SIG-M5 treated with dmso at 0.1 percent for 504 hours (cell line): Measurements from ENCODE around the gene DUOXA2.
A peak's percentile ranks its signal among the peaks of the same experiment; 100 is the strongest.
"Not testable (repeated sequence)": the region's sequence is repeated elsewhere in the genome, so short reads cannot be mapped to it uniquely, and the experiment has no call there.

Experiments used
- DNase-seq: peaks from one replicate; lab custom pipeline; 2025; ENCODE audit not compliant: unreplicated experiment; lab: John Stamatoyannopoulos, UW

The DUOXA2 gene

DNA sequence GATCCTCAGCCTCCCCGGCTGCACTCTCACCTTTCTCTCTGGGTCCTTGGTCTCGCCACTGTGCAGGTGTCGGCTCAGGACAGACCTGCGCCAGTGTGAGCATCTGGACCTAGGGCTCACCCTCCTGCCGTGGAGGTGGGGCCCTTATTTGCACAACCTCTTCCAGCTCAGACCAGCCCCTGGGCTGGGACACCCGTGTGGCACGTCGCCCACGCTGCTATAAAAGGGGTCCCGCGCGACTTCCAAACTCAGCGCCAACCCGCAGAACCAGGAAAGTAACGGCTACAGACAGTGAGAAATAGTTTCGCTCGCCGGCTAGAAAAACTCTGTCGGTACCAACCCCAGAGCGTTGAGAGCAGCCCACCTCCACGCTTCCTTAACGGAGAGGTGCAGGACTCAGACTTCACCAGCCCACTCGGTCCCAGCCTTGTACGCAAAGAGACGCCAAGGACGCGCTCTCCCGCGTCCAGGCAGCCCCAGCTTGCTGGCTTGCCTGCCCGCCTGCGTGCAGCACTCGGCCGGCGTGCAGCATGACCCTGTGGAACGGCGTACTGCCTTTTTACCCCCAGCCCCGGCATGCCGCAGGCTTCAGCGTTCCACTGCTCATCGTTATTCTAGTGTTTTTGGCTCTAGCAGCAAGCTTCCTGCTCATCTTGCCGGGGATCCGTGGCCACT is at the start of gene DUOXA2, which contains the start of gene DUOX2:
Gene DUOXA2, plus strand, starts transcription at position 251 of the 675 bp plus-strand sequence. Its CDS starts 280 bp downstream, at position 531.
Gene DUOX2, minus strand, starts transcription at position 97 of the 675 bp plus-strand sequence. CDS start 761 bp downstream, outside the sequence.
- DNase-seq = no peak

- DNase-seq = no peak
Measured at GRCh38 chr15:45064386-45064785, 49.7 kb upstream of the DUOXA2 start.

GRCh38 chr15:45069942-45070360 is 44.2 kb upstream of the DUOXA2 start:
- not testable (repeated sequence) for DNase-seq

GRCh38 chr15:45073602-45074001 is 40.5 kb upstream of the DUOXA2 start:
- DNase-seq = not testable (repeated sequence)

DNA sequence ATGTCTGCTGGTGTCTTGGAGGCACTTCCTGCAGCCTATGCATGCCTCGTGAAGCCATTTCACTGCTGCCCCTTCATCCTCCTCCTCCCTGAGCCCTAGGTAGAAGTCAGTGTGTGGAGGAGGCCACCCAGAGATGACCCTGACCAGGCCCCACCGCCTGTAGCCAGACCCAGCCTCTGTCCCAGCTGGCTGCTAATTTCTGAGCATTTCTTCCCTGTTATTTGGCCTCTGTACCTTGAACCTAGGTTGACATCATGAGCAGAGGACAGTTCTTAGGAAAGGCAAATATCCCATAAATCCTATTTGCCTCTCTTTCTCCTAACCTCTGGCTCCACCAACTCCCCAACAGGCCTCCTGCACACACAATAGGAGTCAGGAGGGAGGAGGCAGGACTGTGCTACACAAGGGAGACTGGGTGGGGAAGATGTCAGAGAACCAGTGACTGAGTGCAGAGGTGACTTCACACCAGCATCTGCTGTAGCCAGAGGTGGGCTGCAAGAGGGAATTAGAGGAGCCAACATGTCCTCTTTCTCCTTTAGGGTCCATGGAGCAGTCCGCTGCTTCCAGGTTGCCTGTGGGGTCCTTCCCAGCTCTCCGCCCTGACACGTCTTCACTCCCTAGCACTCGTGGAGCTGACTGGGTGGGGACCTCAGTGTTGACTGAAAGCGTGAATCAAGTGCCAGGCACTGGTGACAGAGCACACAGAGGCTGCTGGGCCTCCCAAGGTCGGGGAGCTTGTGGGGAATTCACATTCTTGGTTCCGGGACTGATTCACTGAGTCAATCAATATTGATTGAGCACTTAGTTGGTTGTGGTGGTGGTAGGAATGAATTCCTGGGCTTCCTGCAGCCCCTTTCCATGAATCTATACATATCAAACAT is 38.4 kb upstream of the DUOXA2 start:
- DNase-seq = not testable (repeated sequence)

DNA sequence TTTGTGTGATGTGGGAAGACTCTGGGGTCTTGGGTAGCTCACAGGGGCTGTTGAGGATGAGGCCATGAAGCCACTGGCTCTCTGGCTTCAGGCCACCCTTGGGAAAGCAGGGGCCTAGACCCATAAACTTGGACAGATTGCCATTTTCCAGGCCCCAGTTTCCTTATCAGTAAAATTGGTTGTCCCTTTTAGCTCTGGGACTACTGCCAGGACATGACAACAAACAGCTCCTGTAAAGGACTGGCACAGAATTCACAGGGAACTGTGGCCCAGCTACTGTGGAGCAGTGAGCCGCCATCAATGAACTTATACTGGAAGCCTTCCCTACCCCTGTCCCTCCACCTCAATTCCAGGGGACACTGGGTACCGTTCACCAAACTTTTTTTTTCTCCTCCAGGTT is 36.7 kb upstream of the DUOXA2 start:
- not testable (repeated sequence) for DNase-seq

- DNase-seq = not testable (repeated sequence)
Measured at GRCh38 chr15:45079201-45079600, 34.9 kb upstream of the DUOXA2 start.

GRCh38 chr15:45079628-45080246 is 34.4 kb upstream of the DUOXA2 start:
- not testable (repeated sequence) for DNase-seq

GRCh38 chr15:45080593-45080992 is 33.5 kb upstream of the DUOXA2 start:
- not testable (repeated sequence) for DNase-seq

DNA sequence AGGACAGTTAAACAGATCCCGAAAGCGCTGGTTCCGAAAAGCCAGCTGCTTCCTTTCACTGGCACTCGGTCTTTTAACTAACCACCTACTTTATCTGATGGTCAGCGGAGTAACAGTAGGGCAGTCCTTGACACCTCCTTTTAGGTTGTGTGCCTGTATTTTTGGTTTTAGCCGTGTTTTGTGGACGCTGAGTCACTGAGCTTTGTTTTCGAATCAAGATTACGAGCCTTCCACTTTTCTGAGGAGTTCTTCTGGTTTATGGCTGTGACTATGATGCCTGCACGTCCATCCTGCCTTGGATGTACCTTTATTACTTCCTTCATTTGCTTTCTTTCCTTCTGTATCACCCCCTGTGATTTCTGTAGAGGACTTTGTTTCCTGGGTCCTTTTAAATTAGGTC is 31.7 kb upstream of the DUOXA2 start:
- DNase-seq = not testable (repeated sequence)

GRCh38 chr15:45083223-45083622 is 30.9 kb upstream of the DUOXA2 start:
- DNase-seq = no peak

DNA sequence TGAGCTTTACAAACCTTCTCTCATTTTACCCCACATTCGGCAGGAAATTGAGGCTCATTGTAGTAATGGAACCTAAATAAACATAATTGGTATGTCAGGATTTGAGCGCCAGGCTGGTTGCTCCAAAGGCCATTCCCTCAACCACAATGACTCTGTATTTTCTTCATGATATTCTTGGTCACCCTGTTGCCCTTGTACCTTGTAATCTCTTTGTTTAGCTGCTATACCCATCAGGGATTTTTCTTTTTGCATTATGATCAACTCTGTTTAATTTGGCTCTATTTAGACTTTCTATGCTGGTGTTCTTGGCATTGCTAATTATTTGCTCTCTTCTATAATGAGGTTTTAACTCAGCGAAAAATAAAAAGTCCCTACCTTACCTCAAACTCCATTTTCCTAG is 30.0 kb upstream of the DUOXA2 start:
- DNase-seq = no peak

DNA sequence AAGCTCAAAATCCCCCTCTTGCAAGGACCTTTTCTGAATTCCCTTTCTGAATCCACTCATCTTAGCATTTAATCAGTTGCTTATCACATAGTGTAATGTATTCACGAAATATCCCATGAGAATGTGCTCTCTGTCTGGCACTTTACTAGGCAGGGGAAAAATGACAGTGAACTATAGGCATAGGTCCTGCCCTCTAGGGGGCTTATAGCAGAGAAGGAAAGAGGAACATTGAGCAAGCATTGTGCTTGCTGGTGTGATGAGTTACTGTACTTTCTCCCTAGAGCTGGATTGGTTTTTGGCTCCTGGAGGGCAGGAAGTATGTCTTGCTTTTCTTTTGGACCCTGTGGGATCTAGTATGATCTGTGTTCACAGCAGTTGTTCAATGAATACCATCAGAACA is 26.6 kb upstream of the DUOXA2 start:
- peak; percentile 37 for DNase-seq

DNA sequence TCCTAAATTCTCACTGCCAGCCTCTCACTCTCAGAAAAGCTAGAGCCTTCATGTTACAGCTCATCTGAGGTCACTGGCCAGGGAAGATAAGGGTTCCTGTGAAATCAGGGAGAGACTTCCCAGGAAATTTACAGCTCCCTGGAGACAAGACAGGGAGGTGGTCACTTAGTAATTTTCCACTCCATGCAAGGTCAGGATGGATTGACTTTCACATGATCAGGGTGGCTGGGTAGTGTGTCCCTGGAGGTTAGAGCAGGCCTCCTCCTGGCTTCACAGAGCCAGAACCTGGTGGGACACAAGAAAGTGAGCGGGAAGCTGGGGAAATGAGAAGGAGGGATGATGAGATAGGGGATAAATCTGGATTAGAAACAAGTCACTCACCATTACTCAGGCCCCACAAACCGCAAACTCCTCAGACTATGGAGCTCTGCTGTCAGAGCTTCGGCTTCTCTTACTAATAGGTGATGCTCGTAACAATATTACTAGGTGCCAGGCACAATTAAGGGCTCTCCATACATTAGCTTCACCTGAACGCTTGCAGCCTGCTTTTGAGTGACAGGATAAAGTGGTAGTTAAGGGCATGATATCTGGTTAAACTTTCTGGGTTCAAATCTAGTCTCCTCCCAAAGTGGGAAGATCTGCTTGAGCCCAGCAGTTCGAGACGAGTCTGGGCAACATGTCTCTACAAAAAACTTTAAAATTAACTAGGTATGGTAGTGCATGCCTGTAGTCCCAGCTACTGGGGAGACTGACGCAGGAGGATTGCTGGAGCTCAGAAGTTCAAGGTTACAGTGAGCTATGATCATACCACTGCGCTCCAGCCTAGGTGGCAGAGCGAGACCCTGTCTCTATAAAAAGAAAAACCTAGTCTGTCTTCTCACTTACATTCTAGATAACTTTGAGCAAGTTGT is 25.1 kb upstream of the DUOXA2 start:
- DNase-seq = no peak

- no peak for DNase-seq
Measured at GRCh38 chr15:45089712-45090373, 24.3 kb upstream of the DUOXA2 start.

DNA sequence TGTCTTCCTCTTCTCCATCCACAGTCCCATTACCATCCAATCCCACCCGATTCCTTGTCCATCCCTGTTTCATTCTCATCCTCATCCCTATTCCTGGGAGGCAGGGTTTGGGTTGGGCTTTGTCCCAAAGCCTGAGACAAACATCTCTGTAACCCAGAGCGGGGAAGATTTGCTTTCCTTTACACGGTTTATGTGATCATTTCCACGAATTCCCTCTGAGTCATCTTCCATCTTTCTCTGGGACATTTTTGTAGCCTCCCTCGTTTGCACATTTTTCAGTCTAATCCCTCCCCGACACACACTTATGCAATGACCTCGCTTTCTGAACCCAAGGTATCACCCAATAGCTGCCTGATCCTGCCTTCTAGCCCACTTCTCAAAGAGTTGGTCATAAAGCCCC is 23.0 kb upstream of the DUOXA2 start:
- DNase-seq = no peak

GRCh38 chr15:45091576-45091975 is 22.6 kb upstream of the DUOXA2 start:
- no peak for DNase-seq

DNA sequence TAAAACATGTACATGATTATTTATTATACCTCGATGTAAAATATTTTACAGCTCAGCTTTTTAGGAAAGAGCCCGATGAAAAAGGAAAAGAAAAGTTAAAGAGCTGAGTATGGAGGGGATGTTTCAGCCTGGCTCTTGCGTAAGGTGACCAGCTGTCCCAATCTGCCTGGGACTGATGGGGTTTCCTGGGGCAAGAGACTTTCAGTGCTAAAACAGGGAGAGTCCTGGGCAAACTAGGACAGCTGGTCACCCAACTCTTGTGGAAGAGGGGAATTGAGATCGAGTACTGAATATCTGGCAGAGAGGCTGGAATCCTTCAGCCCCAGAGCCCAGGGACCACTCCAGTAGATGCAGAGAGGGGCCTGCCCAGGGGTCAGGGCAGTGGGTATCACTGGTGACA is 21.1 kb upstream of the DUOXA2 start:
- no peak for DNase-seq

DNA sequence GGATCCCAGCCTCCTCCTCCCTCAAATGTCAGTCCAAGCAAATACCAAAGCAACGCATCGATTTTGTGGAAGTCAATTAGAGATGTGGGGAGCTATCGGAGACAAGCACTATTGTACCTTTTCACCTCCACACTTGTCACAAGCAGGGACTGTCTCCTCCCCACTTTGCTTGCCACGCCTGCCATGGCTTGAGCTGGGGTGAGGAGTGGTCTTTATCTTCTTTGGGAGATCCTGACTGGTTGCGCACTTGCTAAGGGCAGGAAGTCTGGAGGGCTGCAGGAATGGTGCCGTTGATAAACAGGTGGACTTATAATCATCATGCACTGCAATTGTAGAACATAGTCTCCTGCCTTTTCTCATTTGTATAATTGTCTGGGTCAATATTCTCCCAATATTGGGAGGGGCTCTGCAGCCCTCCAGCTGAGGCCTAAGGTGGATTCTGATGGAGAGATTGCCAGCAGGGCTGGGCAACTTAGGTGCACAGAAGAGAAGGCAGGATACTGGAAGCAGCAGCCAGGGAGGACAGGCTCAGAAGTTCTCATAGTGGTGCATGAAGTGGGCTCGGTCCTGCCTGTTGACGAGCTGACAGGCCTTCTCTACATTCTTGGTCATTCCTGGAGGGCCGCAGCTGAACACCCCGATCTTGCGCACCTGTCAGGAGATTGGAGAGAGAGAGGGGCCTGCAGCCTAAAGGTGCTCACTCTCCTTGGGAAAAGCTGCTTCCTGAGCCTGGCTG is 20.3 kb upstream of the DUOXA2 start:
- no peak for DNase-seq
